NCI-H128 (cell line): ENCODE measurements around the gene ATP2B1.
A peak's percentile ranks its signal among the peaks of the same experiment; 100 is the strongest.

Experiments used
- DNase-seq: peaks from one replicate; lab custom pipeline; 2025; ENCODE audit not compliant: unreplicated experiment; lab: John Stamatoyannopoulos, UW

The ATP2B1 gene

DNA sequence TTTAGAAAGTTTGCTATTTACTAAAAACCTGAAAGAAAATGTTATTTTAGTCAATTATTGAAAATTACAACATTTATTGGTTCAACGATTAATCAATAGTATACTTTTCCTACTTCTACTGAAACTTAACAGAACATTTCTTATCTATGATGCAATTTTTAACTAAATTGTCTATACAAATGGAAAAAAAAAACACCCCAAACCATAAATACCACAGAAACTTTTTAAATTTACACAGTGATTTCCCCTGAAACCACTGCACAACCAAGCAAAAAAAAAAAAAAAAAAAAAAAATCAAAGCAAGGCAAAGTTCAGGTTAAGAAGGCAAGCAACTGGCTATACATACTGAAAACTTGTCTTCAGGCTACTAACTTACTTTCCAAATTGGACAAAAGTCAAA lies 110.9 kb downstream of the ATP2B1 start:
- DNase-seq = no peak

DNA sequence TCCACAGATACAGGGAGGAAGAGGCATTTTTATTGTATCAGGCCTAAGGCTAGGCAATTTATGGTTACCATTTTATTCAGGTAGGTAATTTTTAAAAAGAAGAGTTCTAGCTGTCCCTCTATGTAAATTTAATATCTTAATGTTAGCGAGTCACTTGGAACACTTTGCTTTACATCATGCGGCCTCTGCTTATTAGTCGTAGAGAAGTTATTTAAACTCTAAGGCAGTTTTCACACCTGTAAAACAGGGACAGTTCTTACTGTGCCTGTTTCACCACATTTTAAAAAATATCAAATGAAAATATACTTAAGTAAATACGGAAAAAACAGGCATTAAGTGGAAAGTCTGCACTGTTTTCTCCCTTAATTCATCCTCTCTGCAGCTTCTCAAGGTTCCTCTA lies 111.4 kb downstream of the ATP2B1 start:
- no peak for DNase-seq

DNA sequence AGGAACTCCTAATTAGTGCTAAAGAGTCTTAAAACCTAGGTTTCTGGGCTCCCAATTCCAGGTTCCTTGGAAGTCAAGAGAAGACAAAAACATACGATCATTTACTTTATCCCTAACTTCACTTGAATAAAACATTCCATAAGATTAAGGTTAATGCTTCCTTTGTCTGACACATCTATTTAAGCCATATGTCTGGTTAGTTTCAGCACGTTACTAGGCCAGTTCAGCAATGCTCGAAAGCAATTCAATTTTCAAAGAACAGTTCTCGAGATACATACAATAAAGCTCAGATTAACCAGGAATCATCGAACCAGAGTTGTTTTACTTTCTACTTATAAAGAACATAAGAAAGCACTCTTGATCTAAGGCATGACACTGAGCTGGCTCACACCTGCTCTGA lies 114.8 kb downstream of the ATP2B1 start:
- no peak for DNase-seq

DNA sequence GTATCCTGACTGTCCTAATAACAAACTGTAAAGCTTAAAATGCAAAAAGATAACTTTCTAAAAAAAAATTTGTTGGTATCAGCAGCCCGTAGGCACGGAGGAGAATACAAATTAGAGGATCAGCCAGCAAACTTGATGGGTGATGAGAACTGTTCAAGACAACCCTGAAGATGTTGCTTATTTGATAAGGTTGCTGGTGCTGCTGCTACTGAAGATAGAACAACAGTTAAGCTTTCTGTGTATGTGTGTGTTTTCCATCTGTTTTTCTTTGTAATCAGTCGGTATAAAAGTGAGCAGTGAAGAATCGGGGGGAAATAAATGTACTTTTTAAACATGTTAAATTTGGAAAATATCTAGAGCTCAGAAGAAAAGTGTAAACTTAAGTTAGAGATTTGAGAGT lies 115.4 kb downstream of the ATP2B1 start:
- no peak for DNase-seq

DNA sequence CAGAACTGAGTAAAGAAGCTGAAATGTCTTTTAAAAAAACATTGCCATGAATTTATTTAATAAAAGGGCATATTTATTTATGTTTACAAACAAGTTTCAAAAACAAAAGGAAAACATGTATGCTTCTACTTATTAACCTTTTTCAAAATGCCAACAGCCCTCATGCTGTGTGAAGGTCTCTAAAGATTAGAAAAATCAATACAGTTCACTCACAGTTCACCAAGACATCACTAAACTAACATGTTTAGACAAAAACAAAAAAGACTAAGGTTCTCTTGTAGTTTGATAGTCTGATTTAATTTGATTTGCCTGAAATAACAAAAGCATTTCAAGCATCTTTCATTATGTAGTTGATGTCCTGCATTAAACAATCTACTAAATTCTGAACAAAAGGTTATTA lies 118.9 kb downstream of the ATP2B1 start:
- no peak for DNase-seq

DNA sequence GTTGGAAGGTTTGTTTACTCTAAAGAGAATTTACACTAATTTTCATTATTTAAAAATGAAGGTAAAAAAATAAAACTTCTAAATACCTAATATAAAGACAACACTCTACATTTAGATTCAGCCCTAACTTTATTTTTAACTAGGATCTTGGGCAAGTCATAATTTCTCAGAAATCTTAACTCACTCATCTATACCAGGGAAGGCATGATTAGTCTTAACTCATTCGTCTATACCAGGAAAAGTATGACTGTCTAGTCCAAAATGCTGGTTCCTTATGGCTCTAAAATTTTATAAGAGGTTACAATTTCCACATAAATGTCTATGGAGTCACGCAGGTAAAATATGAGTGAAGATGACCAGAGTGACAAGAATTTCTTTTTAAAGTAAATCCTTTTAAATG lies 130.1 kb downstream of the ATP2B1 start:
- no peak for DNase-seq

DNA sequence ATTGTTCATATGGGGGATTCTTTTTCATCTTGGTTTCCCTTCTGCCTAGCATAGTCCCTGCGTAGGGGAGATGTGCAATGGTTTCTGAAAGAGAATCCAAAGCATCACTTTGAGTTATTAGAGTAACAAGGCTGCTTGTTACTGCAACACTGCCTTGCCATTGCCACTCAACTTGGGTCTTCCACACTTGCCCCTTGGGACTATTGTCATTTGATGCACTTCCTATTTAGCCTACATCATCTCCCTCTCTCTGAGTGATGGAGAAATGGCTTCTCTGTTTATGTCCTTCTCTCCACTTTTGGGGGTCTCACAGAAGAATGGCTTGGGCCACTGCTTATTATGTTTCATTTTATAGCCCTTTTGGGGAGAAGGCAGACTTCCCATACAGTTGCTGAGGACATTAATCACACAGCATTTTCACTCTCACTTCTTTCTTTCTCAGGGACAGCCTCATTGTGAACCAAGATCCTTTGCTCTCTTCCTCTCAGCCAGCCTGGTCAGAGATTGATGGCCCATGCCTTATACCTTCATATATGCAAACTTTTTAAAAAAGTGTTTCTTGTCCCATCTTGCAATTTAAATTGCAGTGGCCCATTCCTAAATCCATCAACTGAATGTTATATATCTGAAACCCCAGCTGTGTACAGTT lies 131.9 kb downstream of the ATP2B1 start:
- no peak for DNase-seq

DNA sequence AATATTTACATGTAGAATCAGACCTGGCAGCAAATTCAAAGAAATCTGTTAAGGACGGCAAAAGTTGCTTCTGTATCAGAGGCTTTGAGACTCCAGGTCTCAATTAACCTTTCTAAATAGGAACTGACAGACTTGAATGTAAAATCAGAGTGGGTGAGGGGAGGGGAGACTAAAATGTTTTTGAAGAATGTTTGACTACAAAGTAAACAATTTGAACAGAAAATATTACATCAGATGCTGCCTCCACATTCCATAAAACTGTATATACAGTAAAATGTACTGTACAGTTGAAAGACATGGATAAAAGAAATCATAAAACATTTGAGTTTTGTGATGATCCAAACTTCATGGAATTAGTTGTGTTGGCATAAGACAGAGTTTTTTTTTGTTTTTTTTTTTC lies 133.3 kb downstream of the ATP2B1 start:
- DNase-seq = no peak

DNA sequence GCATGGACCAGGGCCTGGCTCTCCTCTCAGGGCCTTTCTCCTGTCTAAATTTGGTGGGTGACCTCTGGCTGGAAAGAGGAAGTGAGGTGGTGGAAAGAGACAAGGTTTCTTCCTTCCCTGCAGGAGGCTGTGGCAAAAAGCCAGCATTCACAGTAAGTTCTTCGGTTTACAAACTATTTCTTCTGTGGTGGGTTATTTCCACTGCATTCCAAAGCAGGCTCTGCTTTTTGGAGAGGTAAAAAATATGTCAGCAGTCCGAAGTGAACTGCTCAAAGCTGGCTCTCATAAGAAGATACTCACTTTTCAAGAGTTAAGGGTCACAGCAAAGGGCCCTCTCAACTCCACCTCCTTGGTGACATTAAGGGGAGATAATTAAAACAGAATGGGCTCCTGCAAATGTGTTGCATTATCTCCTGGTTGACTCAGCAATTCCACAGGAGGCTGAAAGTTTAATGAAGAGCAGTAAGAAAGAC lies 133.9 kb downstream of the ATP2B1 start:
- DNase-seq = no peak

DNA sequence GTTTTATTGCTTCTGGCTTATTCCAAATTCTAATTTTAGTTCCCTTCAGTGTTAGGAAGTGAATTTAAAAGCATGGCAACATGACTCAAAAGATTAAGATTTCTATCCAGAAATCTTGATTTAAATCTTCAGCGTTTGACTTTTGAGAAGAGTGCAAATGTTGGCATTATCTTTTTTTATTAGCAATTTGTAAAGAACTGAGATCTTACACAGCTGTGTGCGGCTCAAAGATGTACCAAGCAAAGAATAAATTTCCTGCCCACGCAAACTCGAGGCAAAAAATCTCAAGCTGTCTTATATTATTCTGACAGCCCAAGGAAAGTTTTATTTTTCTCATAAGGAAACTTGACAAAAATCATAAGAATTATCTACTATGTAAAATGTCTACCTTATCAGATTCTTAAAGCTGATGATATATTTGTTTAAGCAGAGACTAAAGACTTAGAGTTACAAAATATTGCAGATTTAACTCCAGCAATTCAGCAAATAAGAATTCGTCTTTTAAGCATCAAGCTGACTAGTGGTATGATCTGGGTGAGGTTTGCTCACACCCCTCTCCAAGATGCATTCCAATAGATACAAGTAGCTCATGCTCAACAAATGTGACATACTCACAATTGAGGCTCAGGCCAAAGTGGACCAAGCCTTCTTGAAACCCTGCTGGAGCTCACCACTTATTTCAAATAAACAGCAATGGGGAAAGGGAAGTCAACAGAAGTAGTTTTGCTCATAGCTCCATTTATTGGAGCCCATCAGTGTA lies 135.4 kb downstream of the ATP2B1 start:
- no peak for DNase-seq

DNA sequence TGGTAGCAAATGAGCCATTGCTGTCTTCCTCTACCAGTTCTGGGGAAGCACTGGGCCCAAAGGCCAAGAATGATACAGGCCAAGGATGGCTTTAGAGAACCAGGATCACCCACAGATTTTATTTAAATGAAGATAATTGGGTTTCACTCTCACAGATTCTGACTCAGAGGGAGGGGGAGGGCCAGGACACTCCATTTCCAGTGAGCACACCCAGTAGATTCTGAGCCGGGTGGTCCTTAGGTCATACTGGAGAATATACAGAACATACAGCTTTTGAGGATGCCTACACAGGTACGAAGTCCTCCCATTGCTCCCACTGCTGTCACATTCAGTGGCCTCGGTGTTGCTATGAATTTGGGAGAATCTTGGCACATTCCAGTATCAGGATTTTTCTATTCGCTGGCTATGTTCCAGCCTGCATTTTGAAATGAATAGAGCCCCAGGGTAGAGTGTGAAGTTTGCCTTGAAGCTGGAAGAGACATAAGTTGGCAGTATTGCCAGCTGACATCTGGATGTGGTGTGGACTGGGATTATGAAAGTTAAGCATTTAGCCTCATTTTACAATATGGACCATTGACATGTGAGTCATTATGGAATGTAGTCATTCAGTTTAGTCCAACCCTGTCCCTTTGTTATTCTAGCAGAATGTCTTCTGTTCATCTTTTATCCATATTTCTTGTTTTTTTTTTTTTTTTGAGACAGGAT lies 137.0 kb downstream of the ATP2B1 start:
- no peak for DNase-seq

DNA sequence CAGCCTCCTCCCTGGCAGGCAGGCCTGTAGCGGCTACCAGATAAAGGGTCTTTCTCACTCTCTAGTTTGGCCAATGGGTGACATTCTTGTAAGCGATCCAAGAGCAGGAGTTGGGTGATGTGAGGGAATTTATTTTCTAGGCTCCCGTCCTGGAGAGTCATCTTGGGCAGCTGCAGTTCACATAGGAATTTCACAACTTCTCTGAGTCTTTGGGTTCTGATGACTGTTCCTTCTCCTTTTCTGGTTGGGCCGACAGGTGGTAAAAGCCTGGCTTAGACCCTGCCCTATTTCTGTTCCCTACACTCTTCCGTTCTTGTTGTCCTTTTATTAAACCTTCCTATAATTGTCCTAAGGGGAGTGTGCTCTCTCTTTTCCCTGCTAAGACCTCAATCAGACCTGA lies 140.2 kb downstream of the ATP2B1 start:
- no peak for DNase-seq

DNA sequence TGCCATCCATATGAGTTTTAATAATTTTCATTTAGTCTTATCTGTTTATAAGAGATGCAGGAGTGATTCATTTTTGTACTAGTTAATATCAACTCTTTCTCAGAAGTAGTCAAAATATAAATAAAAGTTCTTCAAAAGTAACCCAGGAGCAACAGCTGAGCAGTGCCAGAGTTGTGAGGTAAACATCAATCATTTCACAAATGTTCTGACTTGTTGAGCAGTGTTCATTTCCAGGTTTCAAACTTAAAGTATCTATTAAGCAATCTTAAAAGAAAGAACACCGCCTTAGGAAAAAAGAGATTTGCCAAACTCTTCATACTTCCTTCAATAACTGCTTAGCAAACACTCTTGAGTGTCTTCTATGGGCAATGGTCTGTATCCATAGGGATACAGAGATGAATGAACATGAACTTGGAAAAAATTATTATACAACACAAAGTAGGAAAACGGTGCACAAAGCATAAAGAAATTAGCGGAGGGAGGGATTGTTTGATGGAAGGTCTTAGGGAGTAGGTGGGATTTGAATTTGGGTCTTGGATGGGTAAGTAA lies 140.9 kb downstream of the ATP2B1 start:
- no peak for DNase-seq

DNA sequence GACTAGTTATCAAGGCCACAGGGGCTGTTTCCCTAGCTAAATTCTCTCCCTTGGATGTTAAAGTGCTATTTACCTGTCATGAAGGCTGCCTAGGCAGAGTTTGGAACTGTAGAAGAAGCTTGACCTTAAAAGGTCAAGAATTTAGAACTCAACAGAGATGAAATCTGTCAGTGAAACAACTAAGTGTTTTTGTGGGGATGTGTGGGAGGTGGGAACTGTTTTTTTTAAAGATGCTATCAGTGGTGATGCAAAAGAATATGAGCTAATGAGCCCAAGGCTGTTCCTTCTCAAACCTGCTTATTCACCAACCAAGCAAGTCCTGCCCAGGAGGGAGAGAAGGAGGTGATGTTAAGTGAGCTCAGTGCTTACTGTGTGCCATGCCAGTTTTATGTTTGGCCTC lies 142.0 kb downstream of the ATP2B1 start:
- no peak for DNase-seq

DNA sequence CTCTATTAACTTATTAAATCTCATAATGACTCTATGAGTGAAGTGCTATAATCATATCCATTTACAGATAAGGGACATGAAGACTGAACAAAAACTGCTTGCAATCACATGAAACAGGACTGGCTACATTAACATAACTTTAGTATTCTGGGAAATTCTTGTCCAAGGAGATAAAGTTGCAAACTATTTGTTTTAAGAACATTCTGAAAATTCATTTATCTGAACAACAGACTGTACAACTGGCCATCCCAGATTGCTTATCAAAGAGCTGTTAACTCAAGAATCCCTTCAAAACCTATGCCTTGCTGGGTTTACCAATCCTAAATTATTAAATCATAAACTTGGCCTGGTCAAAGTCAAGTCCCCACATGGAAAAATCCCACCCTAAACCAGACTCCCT lies 143.6 kb downstream of the ATP2B1 start:
- no peak for DNase-seq

DNA sequence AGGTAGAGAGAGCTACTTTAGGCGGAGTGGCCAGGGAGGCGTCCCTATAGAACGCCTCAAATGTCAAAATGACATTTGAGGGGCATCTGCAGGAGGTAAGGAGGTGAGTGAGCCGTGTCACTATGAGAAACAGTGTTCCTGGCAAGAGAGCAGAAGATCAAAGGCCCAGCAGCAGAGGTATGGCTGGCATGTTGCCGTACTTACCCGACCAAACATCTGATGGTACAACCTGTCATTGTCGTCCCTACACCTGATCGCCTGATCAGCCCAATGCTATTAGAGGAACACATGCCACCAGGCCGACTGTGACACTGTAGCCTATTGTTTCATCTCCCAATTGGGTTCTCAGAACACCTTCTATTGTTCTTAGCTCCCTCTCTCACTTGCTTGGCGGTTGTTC lies 148.9 kb downstream of the ATP2B1 start:
- DNase-seq = no peak

DNA sequence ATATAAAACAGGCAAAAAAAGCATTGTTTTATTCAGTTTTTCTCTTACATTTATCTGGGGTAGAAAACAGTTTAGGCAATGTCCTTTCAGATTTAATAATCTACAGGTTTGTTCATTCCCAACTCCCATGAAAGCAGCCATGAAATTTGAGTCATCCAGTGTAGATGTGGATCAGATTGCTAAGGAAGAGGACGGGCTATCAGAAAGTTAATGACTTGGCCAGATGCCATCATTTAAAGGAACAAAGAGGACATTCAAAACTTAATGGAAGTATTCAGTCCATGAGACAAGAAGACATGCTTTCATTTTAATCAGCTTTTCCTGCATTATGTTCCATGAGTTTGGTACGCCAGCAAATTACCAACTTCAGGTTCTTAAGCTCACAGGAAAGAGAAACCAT lies 151.7 kb downstream of the ATP2B1 start:
- DNase-seq = no peak

DNA sequence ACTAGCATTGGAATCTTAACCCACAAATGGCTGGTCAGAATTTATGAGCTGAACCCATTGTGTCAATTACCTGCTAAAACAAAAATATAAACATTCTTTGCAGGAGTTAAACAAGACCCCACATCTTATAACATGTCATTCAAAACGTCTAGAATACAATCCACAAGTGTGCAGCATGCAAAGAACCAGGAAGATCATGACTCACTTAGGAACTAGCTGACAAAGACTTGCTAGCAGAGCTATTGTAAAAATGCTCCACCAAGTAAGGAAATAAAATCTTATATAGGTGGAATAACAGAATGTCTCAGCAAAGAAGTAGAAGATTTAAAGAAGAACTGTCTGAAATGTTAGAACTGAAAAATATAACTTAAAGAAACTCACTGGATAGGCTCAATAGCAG lies 156.3 kb downstream of the ATP2B1 start:
- no peak for DNase-seq

DNA sequence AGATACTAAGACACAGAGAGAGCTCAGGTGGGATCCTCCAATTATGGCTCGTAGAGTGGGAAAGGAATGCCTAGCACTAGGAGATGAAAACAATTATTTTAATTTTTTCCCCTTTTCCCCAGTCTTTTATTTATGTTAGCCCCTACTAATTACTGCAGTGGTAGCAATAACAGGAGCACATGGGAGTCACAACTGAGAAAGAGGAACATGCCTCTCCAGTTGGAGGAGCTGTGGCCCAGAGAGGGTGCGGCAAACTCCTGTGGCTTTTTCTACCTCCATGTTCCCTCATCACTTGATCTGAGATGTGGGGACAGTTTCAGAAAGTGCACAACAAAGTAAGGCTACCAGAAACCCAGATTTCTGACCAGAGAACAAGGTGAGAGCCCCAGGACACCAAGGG lies 156.9 kb downstream of the ATP2B1 start:
- DNase-seq = no peak

DNA sequence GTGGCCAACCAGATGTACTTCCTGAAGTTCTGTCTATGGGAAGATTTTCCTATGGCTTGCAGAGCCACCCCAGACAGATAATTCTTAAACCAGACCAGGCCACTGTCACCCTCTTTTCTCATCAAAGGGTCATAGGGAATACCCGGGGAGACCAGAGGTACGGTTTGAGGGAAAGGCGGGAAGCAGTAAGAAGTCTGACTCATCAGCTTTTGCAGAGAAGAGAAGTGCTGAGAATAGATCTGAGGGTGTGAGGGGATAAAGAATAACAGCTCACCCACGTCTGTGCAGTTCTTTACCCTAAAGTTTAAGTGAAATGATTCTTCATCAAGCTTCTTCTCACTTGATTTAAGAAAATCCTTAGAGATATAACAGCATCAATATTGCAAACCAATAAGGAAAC lies 161.5 kb downstream of the ATP2B1 start:
- no peak for DNase-seq

DNA sequence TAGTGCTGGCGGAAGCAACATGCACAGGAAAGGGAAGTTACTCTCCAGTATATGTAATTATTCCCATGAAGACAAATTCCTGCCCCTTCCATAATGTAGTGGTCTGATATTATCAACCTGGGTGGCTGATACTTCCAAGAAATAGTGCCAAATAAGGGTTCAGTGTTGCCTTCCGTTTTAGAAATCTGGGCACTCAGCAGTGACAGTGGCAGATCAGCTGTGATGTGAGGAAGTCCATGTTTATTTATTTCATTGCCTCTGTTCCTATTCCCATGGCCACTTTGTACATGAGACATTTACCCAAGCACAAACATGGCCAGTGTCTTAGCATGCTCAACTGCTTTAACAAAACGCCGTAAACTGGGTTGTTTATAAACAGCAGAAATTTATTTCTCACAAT lies 162.5 kb downstream of the ATP2B1 start:
- DNase-seq = no peak

DNA sequence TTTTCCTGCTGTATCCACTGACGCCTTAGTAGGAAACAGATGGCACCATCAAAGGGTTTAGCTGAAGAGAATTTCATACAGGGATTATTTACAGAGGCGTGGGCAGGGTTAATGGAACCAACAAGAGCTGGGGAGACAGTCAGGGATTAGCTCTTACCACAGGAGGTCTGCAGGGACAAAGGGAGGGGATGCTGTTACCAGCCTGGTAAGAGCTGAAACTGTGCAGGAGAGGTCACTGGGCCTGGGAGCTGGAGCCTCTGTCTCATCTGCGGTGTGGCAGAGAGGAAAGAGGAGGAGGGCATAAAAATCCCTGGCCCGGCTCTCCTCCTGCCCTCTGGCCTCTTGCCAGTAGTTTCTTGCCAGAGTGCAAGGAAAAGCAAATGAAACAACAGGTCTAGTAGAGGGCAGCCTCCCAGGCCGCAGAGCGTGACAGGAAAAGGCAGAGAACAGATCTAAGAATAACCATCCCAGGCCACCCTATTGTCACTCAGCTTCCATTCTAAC lies 163.9 kb downstream of the ATP2B1 start:
- peak; percentile 22 for DNase-seq
